Caco-2 (cell line): ENCODE data around the gene FGF12. TPM values are rescaled to one million over a fixed set of nuclear protein-coding genes. Genes with fewer than 3 reads are reported as not detected.

Experiments used
- BruUV-seq: library from RNA; stranded (reverse); fragments of 400-500 nt; replicated peaks from 2 replicates; lab custom pipeline; 2021; lab: Mats Ljungman, UMichigan
- CTCF ChIA-PET: fragments of 300-600 bp; sonication (Branson Sonifier 250); formaldehyde crosslinking; loops from one replicate; lab custom pipeline; 2022; ENCODE audit warnings: antibody characterized with exemption; lab: Charles Lee
- POLR2A ChIA-PET: fragments of 300-600 bp; sonication (Branson Sonifier 250); formaldehyde crosslinking; loops from one replicate; lab custom pipeline; 2022; ENCODE audit warnings: antibody characterized with exemption; lab: Charles Lee
- DNase-seq, 2 experiments: peaks; one replicate each; pipeline versions ENCODE4 v3.0.0 to v3.0.0-alpha.2; 2020 to 2022
- H3K27me3 ChIP-seq: replicated peaks from 2 replicates; pipeline ENCODE4 v1.6.0; 2011; ENCODE audit warnings: low read length; ENCODE audit not compliant: control insufficient read depth, insufficient read depth
- H3K36me3 ChIP-seq: 2 replicates; pipeline ENCODE4 v1.5.1; 2011; ENCODE audit warnings: low read length; ENCODE audit not compliant: control insufficient read depth, insufficient read depth
- H3K4me1 ChIP-seq: fragments of 250-450 bp; sonication (Bioruptor Pico); 2 replicates; pipeline ENCODE4 v1.5.1; 2020; ENCODE audit warnings: mild to moderate bottlenecking
- H3K4me3 ChIP-seq: 2 replicates; pipeline ENCODE4 v1.5.1; 2011; ENCODE audit warnings: low read depth, mild to moderate bottlenecking, control low read depth, low read length
- H3K9me3 ChIP-seq: fragments of 250-450 bp; sonication (Bioruptor Pico); 2 replicates; pipeline ENCODE4 v1.5.1; 2020; ENCODE audit warnings: mild to moderate bottlenecking, moderate library complexity
- H3K27ac Mint-ChIP-seq: one replicate; pipeline ENCODE4 v1.8.0; 2022; ENCODE audit warnings: mixed read lengths; ENCODE audit not compliant: unreplicated experiment
- H3K27me3 Mint-ChIP-seq: one replicate; pipeline ENCODE4 v1.8.0; 2022; ENCODE audit warnings: mixed read lengths; ENCODE audit not compliant: insufficient read depth, unreplicated experiment
- H3K36me3 Mint-ChIP-seq: one replicate; pipeline ENCODE4 v1.8.0; 2022; ENCODE audit warnings: mild to moderate bottlenecking, mixed read lengths; ENCODE audit not compliant: insufficient read depth, unreplicated experiment
- H3K4me1 Mint-ChIP-seq: one replicate; pipeline ENCODE4 v1.8.0; 2022; ENCODE audit warnings: low read depth, mixed read lengths; ENCODE audit not compliant: unreplicated experiment
- H3K4me3 Mint-ChIP-seq: one replicate; pipeline ENCODE4 v1.8.0; 2022; ENCODE audit warnings: mild to moderate bottlenecking, moderate library complexity, mixed read lengths; ENCODE audit not compliant: unreplicated experiment
- H3K9me3 Mint-ChIP-seq: one replicate; pipeline ENCODE4 v1.8.0; 2022; ENCODE audit warnings: mixed read lengths; ENCODE audit not compliant: unreplicated experiment
- intact Hi-C: fragments of 100-400 bp; cut with micrococcal nuclease; formaldehyde crosslinking; loops from one replicate; pipeline ENCODE4 v1.10.0; 2022; ENCODE audit not compliant: unreplicated experiment
- total RNA-seq: library from RNA; stranded (reverse); gene quantifications from 2 replicates; pipeline ENCODE4 v1.2.3, GENCODE V29; 2022
- TF ChIP-seq, protein P1 (sequence below), 2 experiments: fragments of 200-600 bp in 1 of 2; IDR thresholded peaks; 1 replicate in 1 of 2; 2 replicates in 1 of 2; pipeline versions ENCODE4 v1.5.1 to v1.8.0; 2011 to 2022; ENCODE audit warnings: antibody characterized with exemption in 1 of 2, control low read depth in 1 of 2, inconsistent platforms in 1 of 2, low read depth in 1 of 2, low read length in 1 of 2, mild to moderate bottlenecking in 1 of 2, moderate library complexity in 1 of 2; ENCODE audit not compliant: insufficient read depth in 1 of 2, severe bottlenecking in 1 of 2, unreplicated experiment in 1 of 2

Gene FGF12
- total RNA-seq, 1 experiment from 2014 or later = 0.41 TPM

DNA sequence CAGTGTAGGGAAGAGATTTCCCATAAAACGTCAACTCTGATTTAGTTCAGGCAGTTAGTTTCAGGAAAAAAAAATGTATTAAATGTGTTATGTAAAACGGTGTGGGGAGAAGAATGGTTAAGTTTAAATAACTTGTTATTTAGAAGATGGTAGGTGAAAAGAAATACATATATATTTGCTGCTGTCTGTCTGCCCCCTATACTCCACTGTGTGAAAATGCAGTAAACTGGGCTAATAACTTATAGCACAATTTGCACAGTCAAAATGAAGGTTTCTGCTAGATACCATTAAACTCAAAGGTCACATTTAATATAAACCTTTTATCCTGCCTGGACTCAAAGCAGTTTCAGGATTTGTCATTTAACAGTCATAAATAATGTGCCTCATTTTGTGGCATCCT lies 515.0 kb downstream of the FGF12 start:
- no peak overlapping the region for H3K4me3 ChIP-seq
- Mint-ChIP-seq H3K9me3 (peaks cover 16% of the 10 kb centered on the region), H3K36me3 (no peaks in the 10 kb centered on the region), H3K4me1 (peaks cover 13% of the 10 kb centered on the region), H3K27me3 (no peaks in the 10 kb centered on the region), H3K27ac (no peak overlapping the region), H3K4me3 (no peak overlapping the region)
- no peaks in the 10 kb centered on the region for H3K27me3 ChIP-seq
- no peaks in the 10 kb centered on the region for H3K4me1 ChIP-seq
- intact Hi-C loops = loop anchor here (5.0 kb wide), 1 partner anchor 80 kb away; no protein-coding TSS in a partner anchor
- no TSS peak for BruUV-seq
- ChIA-PET POLR2A (no interaction called here), CTCF (no interaction called here)
- H3K9me3 ChIP-seq = no peaks in the 10 kb centered on the region
- no peak for DNase-seq
- H3K36me3 ChIP-seq = no peaks in the 10 kb centered on the region
- TF ChIP-seq, protein P1, sequence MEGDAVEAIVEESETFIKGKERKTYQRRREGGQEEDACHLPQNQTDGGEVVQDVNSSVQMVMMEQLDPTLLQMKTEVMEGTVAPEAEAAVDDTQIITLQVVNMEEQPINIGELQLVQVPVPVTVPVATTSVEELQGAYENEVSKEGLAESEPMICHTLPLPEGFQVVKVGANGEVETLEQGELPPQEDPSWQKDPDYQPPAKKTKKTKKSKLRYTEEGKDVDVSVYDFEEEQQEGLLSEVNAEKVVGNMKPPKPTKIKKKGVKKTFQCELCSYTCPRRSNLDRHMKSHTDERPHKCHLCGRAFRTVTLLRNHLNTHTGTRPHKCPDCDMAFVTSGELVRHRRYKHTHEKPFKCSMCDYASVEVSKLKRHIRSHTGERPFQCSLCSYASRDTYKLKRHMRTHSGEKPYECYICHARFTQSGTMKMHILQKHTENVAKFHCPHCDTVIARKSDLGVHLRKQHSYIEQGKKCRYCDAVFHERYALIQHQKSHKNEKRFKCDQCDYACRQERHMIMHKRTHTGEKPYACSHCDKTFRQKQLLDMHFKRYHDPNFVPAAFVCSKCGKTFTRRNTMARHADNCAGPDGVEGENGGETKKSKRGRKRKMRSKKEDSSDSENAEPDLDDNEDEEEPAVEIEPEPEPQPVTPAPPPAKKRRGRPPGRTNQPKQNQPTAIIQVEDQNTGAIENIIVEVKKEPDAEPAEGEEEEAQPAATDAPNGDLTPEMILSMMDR (IDR thresholded peaks at IDR 0.05; ENCODE audit: insufficient read depth in 1 of 2, low read depth in 1 of 2, low read length in 1 of 2, severe bottlenecking in 1 of 2, unreplicated experiment in 1 of 2) = peak in 1 of 2 experiments; percentile 15

DNA sequence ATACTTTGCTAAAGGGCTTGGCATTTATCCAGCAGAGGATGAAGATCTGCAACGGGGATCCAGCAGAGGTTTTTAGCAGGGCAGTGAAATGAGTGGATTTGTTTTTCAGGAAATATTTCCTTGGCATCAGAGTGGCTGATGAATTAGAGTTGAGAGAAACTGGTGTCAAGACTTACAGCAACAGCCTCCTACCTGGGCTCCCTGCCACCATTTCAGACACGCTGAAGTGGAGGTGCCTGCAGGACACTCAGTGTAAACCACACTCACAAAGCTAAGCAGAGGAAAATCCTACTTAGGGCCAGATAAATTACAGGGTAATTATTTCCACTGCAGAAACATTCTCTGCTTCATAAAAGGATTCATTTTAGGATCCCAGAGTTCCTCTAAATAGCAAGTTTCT lies 519.7 kb downstream of the FGF12 start:
- H3K27ac Mint-ChIP-seq = no peak overlapping the region
- ChIA-PET CTCF (no interaction called here), POLR2A (no interaction called here)
- no TSS peak for BruUV-seq
- no peak for DNase-seq
- H3K36me3 ChIP-seq = no peaks in the 10 kb centered on the region
- peaks cover 16% of the 10 kb centered on the region for H3K9me3 Mint-ChIP-seq
- H3K9me3 ChIP-seq = no peaks in the 10 kb centered on the region
- H3K4me1 Mint-ChIP-seq = peaks cover 17% of the 10 kb centered on the region
- no peaks in the 10 kb centered on the region for H3K36me3 Mint-ChIP-seq
- H3K4me1 ChIP-seq = no peaks in the 10 kb centered on the region
- no peaks in the 10 kb centered on the region for H3K27me3 Mint-ChIP-seq
- H3K4me3 Mint-ChIP-seq = no peak overlapping the region
- TF ChIP-seq, protein P1 (IDR thresholded peaks at IDR 0.05; ENCODE audit: insufficient read depth in 1 of 2, low read depth in 1 of 2, low read length in 1 of 2, severe bottlenecking in 1 of 2, unreplicated experiment in 1 of 2) = no peak
- no peak overlapping the region for H3K4me3 ChIP-seq
- no peaks in the 10 kb centered on the region for H3K27me3 ChIP-seq
- intact Hi-C loops = no loop called here

DNA sequence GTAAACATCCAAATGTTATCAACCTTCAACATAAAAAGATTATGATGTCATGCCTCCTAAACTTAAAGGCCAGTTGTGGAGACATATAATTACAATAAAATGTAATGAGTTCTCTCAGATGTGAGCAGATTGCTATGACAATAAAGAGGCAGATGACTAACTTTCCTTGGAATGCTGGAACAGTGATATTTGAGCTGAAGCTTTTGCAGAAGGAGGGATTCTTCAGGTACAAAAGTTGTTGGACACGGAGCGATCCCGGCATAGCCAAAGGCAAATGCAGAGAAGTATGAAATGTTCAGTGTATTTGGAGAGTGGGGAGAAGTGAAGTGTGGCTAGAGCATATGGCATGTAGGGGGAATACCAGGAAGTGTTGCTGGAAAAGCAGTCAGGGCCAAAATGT lies 520.1 kb downstream of the FGF12 start:
- no peaks in the 10 kb centered on the region for H3K27me3 ChIP-seq
- TF ChIP-seq, protein P1 (IDR thresholded peaks at IDR 0.05; ENCODE audit: insufficient read depth in 1 of 2, low read depth in 1 of 2, low read length in 1 of 2, severe bottlenecking in 1 of 2, unreplicated experiment in 1 of 2) = no peak
- ChIA-PET CTCF (no interaction called here), POLR2A (no interaction called here)
- Mint-ChIP-seq H3K36me3 (no peaks in the 10 kb centered on the region), H3K9me3 (peaks cover 16% of the 10 kb centered on the region), H3K4me1 (peaks cover 17% of the 10 kb centered on the region), H3K27me3 (no peaks in the 10 kb centered on the region), H3K27ac (no peak overlapping the region), H3K4me3 (no peak overlapping the region)
- BruUV-seq = no TSS peak
- no peaks in the 10 kb centered on the region for H3K9me3 ChIP-seq
- no peak overlapping the region for H3K4me3 ChIP-seq
- intact Hi-C loops = no loop called here
- DNase-seq = no peak
- H3K36me3 ChIP-seq = no peaks in the 10 kb centered on the region
- 0 out of 2 replicates have a peak, but pooled peaks cover under 1% of the 10 kb centered on the region for H3K4me1 ChIP-seq
